Inflammatory macrophage treated with lipopolysaccharide for 1 hour (primary cell): ENCODE data around the gene SOSTDC1.
"Not testable (repeated sequence)": the region's sequence is repeated elsewhere in the genome, so short reads cannot be mapped to it uniquely, and the experiment has no call there.

ENCODE experiments used
- DNase-seq, 2 donors: peaks; one replicate each; pipeline ENCODE4 v3.0.0-alpha.2; 2020 to 2022

Gene SOSTDC1

GRCh38 chr7:16465469-16466361 is at the start of gene SOSTDC1:
Gene SOSTDC1 (minus strand): TSS chr7:16465738. CDS start chr7:16465668, 70 bp downstream.
- DNase-seq = no peak

GRCh38 chr7:16514729-16515128 is 49.2 kb upstream of the SOSTDC1 start:
- no peak for DNase-seq

GRCh38 chr7:16514271-16514670 is 48.7 kb upstream of the SOSTDC1 start:
- no peak for DNase-seq

GRCh38 chr7:16512097-16512496 is 46.6 kb upstream of the SOSTDC1 start:
- DNase-seq = no peak

GRCh38 chr7:16511314-16511713 is 45.8 kb upstream of the SOSTDC1 start:
- no peak for DNase-seq

GRCh38 chr7:16509829-16510228 is 44.3 kb upstream of the SOSTDC1 start:
- DNase-seq = no peak

- not testable (repeated sequence) for DNase-seq
Measured at GRCh38 chr7:16506422-16506821, 40.9 kb upstream of the SOSTDC1 start.

- DNase-seq = no peak
Measured at GRCh38 chr7:16504019-16504418, 38.5 kb upstream of the SOSTDC1 start.

- no peak for DNase-seq
Measured at GRCh38 chr7:16502303-16502702, 36.8 kb upstream of the SOSTDC1 start.

- DNase-seq = no peak
Measured at GRCh38 chr7:16498122-16498521, 32.6 kb upstream of the SOSTDC1 start.

- DNase-seq = no peak
Measured at GRCh38 chr7:16494955-16495719, 29.6 kb upstream of the SOSTDC1 start.

GRCh38 chr7:16494551-16494950 is 29.0 kb upstream of the SOSTDC1 start:
- DNase-seq = no peak

- no peak for DNase-seq
Measured at GRCh38 chr7:16493266-16493665, 27.7 kb upstream of the SOSTDC1 start.

- no peak for DNase-seq
Measured at GRCh38 chr7:16492513-16493062, 27.1 kb upstream of the SOSTDC1 start.

GRCh38 chr7:16491148-16491547 is 25.6 kb upstream of the SOSTDC1 start:
- DNase-seq = no peak

- DNase-seq = no peak
Measured at GRCh38 chr7:16484453-16485158, 19.1 kb upstream of the SOSTDC1 start.

- DNase-seq = no peak
Measured at GRCh38 chr7:16479591-16479990, 14.1 kb upstream of the SOSTDC1 start.

GRCh38 chr7:16479161-16479560 is 13.6 kb upstream of the SOSTDC1 start:
- DNase-seq = no peak

- no peak for DNase-seq
Measured at GRCh38 chr7:16471933-16472332, 6.4 kb upstream of the SOSTDC1 start.

- no peak for DNase-seq
Measured at GRCh38 chr7:16463949-16464715, 1.4 kb downstream of the SOSTDC1 start.

- DNase-seq = no peak
Measured at GRCh38 chr7:16463520-16463919, 2.0 kb downstream of the SOSTDC1 start.

GRCh38 chr7:16462431-16462889 is 3.1 kb downstream of the SOSTDC1 start:
- no peak for DNase-seq
